Adipocyte (in vitro differentiated cells): Measurements from ENCODE around the gene CNIH1.
"Not testable (repeated sequence)": the region's sequence is repeated elsewhere in the genome, so short reads cannot be mapped to it uniquely, and the experiment has no call there.

ENCODE experiments used
- DNase-seq: peaks from one replicate; pipeline ENCODE4 v3.0.0-alpha.2; 2015; ENCODE audit warnings: low read depth
- H3K27me3 ChIP-seq: replicated peaks from 2 replicates; pipeline ENCODE4 v1.7.0; 2013; ENCODE audit warnings: mild to moderate bottlenecking, low read length, moderate library complexity; ENCODE audit not compliant: control insufficient read depth, insufficient read depth
- H3K36me3 ChIP-seq: 2 replicates; pipeline ENCODE4 v1.7.0; 2013; ENCODE audit warnings: low read length, mild to moderate bottlenecking, moderate library complexity; ENCODE audit not compliant: control insufficient read depth, insufficient read depth, severe bottlenecking
- H3K4me1 ChIP-seq: 2 replicates; pipeline ENCODE4 v1.7.0; 2013; ENCODE audit warnings: mild to moderate bottlenecking, low read length, moderate library complexity; ENCODE audit not compliant: control insufficient read depth, insufficient read depth
- H3K4me3 ChIP-seq: 2 replicates; pipeline ENCODE4 v1.7.0; 2013; ENCODE audit warnings: mild to moderate bottlenecking, low read length, moderate library complexity
- H3K9ac ChIP-seq: 2 replicates; pipeline ENCODE4 v1.7.0; 2013; ENCODE audit warnings: mild to moderate bottlenecking, low read length, moderate library complexity
- H3K9me3 ChIP-seq: 2 replicates; pipeline ENCODE4 v1.7.0; 2013; ENCODE audit warnings: mild to moderate bottlenecking, low read length, moderate library complexity; ENCODE audit not compliant: control insufficient read depth

CNIH1 gene

DNA sequence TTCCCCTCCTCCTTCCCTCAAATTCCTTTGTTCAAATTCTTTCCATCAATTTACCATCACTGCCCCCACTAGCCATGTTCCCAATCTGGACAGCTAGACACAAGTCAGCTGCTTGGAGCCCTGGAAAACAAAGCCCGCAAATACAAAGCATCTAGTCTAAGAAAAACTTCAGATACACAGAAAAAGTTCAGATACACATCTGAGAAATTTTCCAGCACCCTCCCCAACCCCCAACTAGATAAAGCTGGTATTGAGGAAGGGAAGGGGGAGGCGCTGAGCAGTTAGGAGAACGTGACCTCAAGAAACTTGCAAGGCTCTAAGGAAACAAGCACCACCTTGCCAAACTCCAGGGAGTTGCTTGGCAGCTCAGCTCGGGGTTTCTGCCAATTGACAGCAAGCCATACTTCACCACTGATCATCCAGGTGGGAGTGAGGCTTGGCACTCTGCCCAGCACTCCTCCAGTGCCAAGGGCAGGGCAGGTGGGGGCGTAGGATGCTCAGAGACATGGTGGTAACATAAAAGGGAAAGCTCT, 5.1 kb upstream of the CNIH1 start:
- Histone ChIP-seq H3K36me3 (no peaks in the 10 kb centered on the region), H3K4me1 (peaks cover 41% of the 10 kb centered on the region), H3K9me3 (no peaks in the 10 kb centered on the region), H3K27me3 (no peaks in the 10 kb centered on the region), H3K9ac (no peak overlapping the region), H3K4me3 (no peak overlapping the region)
- DNase-seq, result peak; percentile 32

DNA sequence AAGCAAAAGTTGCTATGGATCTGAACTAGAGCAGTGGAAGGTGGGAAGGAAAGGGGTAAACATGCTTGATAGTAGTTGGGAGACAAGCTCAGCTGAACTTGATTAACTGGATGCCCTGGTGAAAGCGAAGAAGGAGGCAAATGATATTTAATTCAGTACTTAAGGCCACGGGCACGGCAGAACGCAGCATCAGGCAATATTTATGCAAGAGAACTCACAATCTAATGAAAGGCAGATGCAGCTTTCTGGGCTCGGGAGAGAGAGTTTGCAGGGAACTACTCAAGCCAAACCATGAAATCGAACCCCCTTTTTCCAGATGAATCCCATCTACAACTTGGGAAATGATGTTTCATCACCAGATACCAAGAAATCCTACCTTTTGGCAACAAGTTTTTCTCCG, 3.5 kb upstream of the CNIH1 start:
- Histone ChIP-seq H3K9ac (no peak overlapping the region), H3K36me3 (no peaks in the 10 kb centered on the region), H3K9me3 (no peaks in the 10 kb centered on the region), H3K27me3 (no peaks in the 10 kb centered on the region), H3K4me3 (peak overlapping the region; percentile 13), H3K4me1 (peaks cover 36% of the 10 kb centered on the region)
- DNase-seq, result peak; percentile 88

DNA sequence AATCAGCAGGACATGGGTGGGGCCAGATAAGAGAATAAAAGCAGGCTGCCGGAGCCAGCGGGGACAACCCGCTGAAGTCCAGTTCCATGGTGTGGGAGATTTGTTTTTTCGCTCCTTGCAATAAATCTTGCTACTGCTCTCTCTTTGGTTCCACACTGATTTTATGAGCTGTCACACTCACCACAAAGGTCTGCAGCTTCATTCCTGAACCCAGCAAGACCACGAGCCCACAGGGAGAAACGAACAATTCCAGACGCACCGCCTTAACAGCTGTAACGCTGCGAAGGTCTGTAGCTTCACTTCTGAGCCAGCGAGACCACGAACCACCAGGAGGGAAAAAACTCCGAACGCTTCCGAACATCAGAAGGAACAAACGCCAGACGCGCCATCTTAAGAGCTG, 2.8 kb upstream of the CNIH1 start:
- Histone ChIP-seq H3K27me3 (no peaks in the 10 kb centered on the region), H3K9me3 (no peaks in the 10 kb centered on the region), H3K4me3 (no peak overlapping the region), H3K9ac (no peak overlapping the region), H3K4me1 (peaks cover 37% of the 10 kb centered on the region), H3K36me3 (no peaks in the 10 kb centered on the region)
- DNase-seq, result no peak

DNA sequence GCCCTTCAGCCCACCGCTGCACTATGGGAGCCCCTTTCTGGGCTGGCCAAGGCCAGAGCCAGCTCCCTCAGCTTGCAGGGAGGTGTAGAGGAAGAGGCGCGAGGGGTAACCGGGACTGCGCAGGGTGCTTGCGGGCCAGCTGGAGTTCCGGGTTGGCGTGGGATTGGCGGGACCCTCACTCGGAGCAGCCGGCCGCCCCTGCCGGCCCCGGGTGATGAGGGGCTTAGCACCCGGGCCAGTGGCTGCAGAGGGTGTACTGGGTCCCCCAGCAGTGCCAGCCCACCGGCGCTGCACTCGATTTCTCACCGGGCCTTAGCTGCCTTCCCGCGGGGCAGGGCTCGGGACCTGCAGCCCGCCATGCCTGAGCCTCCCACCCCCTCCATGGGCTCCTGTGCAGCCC, 1.8 kb upstream of the CNIH1 start:
- not testable (repeated sequence) for H3K36me3 ChIP-seq, H3K9ac ChIP-seq

DNA sequence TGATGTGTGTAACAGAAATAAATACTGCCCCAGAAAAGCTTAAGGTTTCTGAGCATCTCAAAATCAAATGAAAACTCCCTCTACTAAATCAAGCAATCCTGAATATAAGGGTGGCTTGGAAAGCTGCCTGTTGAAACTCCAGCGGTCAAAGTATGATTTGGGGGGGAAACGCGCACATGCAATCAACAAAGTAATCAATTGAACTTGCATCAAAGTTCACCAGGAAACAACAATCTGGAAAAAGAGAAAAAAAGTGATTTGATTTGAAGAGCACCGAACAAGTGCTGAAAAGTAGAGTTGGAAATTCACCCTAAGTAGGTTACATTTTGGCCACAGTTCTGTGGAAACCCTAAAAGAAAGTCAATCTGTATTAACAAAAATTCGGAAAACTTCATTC, 700 bp downstream of the CNIH1 start:
- no peaks in the 10 kb centered on the region for H3K9me3 ChIP-seq
- no peaks in the 10 kb centered on the region for H3K36me3 ChIP-seq
- H3K4me1 ChIP-seq, result peaks cover 34% of the 10 kb centered on the region
- peak overlapping the region; percentile 93 for H3K9ac ChIP-seq
- no peak for DNase-seq
- peak overlapping the region; percentile 94 for H3K4me3 ChIP-seq
- no peaks in the 10 kb centered on the region for H3K27me3 ChIP-seq

More for the DNA sequence above, 1.8 kb upstream of the CNIH1 start:
- H3K9me3 ChIP-seq, H3K27me3 ChIP-seq, H3K4me3 ChIP-seq, DNase-seq: not testable (repeated sequence)
- peaks cover 43% of the 10 kb centered on the region for H3K4me1 ChIP-seq

DNA sequence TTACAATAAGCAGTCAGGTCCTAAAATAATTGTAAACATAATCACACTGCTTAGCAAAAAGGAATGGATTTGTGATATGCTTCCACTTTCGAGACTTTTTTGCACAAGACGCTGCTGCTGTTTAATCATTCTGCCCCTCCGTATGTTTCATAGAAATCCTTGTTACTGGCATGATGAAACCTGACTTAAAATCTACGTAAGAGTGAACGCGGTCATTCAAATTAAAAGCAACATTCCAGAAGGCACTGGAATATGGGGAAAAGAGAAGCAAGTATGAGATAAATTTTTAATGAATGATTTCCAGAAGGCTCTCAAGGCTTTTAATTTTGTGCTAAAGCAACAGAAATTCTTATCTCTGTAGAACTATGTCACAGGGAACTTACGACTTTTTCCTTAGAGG, 1.1 kb downstream of the CNIH1 start:
- Histone ChIP-seq H3K9ac (peak overlapping the region; percentile 93), H3K9me3 (no peaks in the 10 kb centered on the region), H3K27me3 (no peaks in the 10 kb centered on the region), H3K4me1 (peaks cover 36% of the 10 kb centered on the region), H3K36me3 (no peaks in the 10 kb centered on the region), H3K4me3 (peak overlapping the region; percentile 94)
- DNase-seq, result peak; percentile 73

DNA sequence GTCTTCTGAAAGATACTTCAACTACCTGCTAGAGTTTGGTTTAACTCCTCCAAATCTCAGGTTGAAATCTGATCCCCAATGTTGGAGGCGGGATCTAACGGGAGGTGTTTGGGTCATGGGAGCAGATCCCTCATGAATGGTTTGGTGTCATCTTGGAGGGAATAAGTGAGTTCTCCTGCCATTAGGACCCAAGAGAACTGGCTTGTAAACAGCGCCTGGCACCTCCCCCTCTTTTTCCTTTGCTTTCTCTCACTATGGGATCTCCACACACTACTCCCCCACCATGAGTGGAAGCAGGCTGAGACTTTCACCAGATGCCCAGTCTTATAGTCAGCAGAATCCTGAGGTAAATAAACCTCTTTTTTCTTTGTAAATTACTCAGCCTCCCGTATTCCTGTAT, 2.5 kb downstream of the CNIH1 start:
- Histone ChIP-seq H3K36me3 (peaks cover 8% of the 10 kb centered on the region), H3K27me3 (no peaks in the 10 kb centered on the region), H3K4me3 (no peak overlapping the region), H3K4me1 (peaks cover 26% of the 10 kb centered on the region), H3K9ac (no peak overlapping the region), H3K9me3 (no peaks in the 10 kb centered on the region)
- no peak for DNase-seq

DNA sequence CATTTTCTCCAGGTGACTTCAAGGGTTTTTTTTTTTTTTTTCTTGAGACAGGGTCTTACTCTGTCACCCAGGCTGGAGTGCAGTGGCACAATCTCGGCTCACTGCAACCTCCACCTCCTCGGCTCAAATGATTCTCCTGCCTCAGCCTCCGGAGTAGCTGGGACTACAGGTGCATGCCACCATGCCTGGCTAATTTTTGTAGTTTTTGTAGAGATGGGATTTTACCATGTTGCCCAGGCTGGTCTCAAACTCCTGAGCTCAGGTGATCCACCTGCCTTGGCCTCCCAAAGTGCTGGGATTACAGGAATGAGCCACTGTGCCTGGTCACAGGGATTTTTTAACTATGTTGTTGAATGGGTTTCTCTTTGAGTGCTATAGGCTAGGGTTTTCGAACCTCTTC, 3.2 kb downstream of the CNIH1 start:
- H3K4me1 ChIP-seq, result peaks cover 26% of the 10 kb centered on the region
- H3K27me3 ChIP-seq, DNase-seq, H3K36me3 ChIP-seq, H3K9me3 ChIP-seq, H3K9ac ChIP-seq, H3K4me3 ChIP-seq: not testable (repeated sequence)

DNA sequence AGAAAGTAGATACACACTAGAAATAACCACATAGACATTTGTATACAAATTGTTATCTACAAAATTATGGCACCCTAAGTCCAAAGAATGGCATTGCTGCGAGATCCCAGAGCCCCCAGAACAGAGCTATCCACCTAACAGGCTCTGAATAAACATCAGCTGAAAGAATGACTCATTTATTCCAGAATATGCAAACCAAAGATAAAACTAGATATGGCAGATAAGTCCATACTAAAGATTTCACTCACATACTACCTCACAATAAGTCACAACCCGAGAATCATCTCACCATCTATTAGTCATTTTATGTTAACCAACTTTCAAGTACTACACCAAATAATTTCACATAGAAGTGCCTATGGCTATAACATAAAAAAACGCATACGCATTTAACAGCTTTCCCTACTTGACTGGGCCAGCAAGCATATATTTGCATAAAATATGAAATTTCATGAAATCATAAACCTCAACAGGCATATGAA, 5.6 kb downstream of the CNIH1 start:
- no peaks in the 10 kb centered on the region for H3K27me3 ChIP-seq
- no peaks in the 10 kb centered on the region for H3K9me3 ChIP-seq
- peaks cover 23% of the 10 kb centered on the region for H3K36me3 ChIP-seq
- peaks cover 21% of the 10 kb centered on the region for H3K4me1 ChIP-seq
- H3K9ac ChIP-seq, result no peak overlapping the region
- peak; percentile 62 for DNase-seq
- no peak overlapping the region for H3K4me3 ChIP-seq

DNA sequence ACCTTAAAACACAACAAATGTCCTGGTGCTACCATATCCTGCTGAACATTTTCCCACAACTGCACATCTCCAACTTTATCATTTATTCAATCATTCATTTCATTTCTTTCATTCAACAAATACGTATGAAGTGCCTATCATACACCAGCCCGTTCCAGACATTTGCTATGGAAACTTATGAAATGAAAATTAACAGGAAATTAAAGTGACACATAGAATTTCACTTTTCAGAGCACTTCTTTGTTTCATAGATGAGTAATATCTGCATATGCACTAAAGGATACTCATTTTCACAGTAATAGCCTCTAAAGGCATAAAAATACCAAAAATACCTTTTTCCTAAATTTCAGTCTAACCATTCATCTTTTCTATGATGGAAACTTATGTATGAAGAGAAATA, 12.6 kb downstream of the CNIH1 start:
- Histone ChIP-seq H3K4me3 (no peak overlapping the region), H3K4me1 (no peaks in the 10 kb centered on the region), H3K27me3 (no peaks in the 10 kb centered on the region), H3K36me3 (peaks cover 75% of the 10 kb centered on the region), H3K9me3 (no peaks in the 10 kb centered on the region), H3K9ac (no peak overlapping the region)
- DNase-seq, result no peak

DNA sequence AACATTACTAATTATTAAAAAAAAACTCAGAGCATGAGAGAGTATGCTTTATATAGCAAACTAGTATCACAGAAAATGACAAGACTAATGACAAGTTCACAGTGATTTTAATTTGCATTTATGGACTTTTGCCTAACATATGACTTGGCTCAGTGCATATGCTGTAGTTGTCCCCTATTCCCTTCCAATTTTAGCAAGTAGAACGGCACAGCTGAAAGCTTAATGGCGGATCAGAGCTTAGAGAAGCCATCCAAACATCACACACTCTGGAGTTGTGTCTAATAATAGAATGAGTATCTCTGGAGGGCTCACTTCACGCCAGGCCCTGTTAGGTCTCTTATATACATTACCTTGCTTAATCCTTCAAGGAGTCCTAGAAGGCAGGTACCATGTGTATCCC, 13.3 kb downstream of the CNIH1 start:
- H3K4me1 ChIP-seq, result no peaks in the 10 kb centered on the region
- no peaks in the 10 kb centered on the region for H3K9me3 ChIP-seq
- no peak overlapping the region for H3K4me3 ChIP-seq
- no peak overlapping the region for H3K9ac ChIP-seq
- peaks cover 76% of the 10 kb centered on the region for H3K36me3 ChIP-seq
- H3K27me3 ChIP-seq, result no peaks in the 10 kb centered on the region
- DNase-seq, result no peak
